ENCODE measurements around the gene IFT122.
A peak's percentile ranks its signal among the peaks of the same experiment; 100 is the strongest.
"Not testable (repeated sequence)": the region's sequence is repeated elsewhere in the genome, so short reads cannot be mapped to it uniquely, and the experiment has no call there.

The IFT122 gene

DNA sequence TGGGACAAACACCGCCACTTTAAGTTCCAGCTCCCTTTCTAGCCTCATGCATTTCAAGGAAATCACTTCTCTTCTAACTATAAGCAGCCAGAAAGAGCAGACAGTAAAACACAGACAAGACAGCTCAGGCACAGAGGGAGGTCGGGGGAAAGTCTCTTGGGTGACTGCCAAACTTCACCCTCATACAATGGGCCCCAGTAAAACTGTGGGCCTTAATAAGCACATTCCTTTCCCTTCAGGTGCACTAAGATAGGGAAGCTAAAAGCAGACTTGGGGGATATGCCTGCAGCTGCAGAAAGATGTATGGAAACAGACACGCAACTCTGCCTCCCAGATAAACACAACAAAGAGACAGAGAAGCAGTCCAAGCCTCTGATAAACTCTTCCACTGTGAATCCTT, 26.8 kb upstream of the IFT122 start:
- intact Hi-C loops (cut with DNase I), result not testable (repeated sequence)

DNA sequence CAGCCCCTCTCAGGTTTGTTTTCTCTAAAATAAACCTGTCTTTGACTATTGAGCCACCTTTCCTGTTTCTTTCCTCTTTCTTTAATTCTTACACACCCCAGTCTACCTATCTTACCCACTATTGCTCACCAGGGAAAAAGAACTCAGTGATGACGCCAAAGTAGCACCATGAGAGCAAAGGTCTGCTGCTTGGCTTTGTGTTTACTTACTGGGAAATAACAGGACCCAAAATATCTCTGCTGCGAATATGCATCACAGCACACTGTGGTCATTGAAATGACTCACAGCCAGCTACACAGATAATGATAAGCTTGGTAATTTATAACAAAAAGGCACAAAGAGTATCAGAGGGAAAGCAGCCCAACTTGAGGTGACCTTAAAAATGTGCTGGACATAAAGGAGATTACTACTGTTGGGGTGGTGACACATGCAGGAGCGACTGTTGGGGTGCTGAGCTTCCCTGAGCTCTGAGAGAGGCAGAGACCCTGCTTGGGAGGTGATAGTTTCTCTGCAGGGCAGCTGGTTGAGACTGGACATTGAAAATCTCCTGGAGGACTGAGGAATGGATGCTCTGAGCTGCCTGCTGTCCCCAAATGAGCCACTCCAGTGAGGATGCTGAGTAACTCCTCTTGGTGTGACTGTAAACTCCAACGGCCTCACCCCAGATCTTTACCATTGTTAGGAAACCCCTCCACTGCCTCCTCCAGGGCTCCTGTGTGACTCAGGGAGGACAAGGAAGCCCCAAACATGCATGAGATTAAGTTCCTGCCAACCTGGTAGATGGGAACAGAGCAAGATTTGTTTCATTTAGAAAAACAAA, 26.1 kb upstream of the IFT122 start:
- intact Hi-C loops (cut with DNase I), result no loop called here
- no peak for DNase-seq

More for the DNA sequence above, 26.8 kb upstream of the IFT122 start:
- DNase-seq, result not testable (repeated sequence)

DNA sequence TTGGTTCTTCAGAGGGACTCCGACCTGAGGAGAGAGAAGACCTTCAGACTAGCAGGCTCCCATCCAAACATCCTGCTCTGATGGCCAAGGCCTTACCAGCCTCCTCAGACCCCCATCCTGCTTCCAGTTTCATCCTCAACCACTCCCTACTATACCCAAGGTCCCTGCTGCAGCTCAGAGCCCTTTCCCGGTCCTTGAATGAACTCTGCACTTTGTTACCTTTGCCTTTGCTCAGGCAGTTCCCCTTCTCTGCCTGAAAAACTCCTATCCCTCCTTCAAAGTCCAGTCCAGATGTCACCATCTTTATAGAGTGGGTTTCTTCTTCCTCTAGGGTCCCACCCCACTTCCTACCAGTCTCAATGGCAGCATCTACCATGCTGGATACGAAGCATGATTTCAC, 24.6 kb upstream of the IFT122 start:
- no peak for DNase-seq
- intact Hi-C loops (cut with DNase I), result no loop called here

DNA sequence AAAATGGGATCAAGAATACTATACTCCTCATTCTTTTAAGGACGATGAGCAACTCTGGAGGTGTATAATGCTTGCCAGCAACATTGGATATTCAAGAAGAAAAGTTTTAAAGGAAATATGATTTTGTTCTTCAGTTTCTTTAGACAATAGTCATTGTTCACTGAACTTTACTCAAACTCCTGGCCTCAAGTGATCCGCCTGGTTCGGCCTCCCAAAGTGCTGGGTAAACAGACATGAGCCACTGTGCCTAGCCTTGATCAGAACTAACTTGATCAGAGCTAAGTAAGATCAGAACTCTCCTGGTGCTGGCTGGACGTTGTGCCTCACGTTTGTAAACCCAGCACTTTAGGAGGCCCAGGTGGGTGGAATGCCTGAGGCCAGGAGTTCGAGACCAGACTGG, 24.2 kb upstream of the IFT122 start:
- intact Hi-C loops (cut with DNase I), result no loop called here
- no peak for DNase-seq

DNA sequence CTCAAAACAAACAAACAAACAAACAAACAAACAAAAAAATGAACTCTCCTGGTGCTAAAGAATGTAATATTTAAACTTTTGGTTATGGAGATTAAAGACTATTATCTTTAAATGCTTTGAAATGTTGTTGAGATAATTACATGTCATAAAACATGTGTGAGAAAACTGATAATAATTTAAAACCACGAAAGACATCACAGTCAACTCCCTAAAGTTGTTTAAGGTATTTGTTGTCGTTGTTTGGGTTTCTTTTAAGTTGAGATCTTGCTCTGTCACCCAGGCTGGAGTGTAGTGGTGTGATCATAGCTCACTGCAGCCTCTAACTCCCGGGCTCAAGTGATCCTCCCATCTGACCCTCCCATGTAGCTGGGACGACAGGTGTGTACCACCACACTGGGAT, 23.6 kb upstream of the IFT122 start:
- DNase-seq, result no peak
- intact Hi-C loops (cut with DNase I), result no loop called here

DNA sequence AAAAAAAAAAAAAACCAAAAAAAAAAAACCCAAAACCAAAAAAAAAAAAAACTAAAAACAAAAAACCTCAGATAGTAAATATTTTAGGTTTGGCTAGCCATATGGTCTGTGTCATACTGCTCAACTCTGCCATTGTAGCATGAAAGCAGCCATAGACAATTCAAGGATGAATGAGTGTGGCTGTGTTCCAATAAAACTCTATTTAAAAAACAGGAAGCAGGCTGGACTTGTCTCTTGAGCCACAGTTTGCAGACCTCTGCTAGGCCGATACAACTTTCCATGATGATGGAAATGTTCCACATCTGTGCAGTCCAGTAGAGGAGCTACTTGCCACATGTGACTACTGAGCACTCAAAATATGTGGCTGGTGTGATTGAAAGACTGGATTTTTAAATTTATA, 22.7 kb upstream of the IFT122 start:
- intact Hi-C loops (cut with DNase I), result no loop called here
- no peak for DNase-seq

DNA sequence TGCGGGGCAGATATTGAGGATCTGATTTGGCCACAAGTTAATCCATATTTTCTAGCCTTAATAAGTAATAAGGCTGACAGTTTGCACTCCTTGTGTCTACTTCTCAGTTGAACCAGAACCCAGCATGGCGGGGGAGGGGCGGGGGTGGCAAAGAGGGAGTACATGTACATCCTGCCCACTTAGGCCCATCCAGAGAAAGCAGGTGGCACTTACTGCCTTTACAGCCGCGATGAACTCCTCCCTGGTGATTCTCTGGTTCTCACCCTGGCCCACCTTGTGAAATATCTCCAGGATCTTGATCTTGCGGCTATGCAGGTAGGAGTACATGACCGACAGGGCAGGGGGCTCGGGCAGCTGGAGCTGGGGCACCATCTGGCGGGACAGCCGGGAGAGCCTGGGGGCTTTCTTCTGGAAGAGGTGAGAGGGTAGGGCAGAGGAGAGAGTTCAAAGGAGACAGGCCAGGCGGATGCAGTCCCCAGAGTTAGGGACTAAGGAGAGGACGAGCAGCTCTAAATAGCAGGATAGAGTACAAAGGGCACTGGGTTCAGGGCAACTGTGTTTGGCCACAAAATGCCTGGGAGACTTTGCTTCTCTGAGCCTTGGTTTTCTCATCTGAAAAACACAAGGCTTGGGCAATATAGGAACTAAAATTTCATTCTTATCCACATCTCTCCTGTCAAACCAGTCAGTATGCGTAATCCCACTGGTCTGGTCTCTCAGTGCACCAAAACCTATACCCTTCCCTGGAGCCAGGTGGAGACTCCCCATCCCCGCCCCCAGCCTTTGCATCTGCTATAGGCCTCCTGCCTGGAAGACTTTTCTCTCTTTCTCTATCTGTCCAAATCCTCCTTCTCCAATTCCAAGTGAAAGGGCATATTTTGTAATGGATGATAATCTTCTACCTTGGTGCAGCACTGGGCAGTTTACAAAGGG, 21.7 kb upstream of the IFT122 start:
- DNase-seq, result no peak
- intact Hi-C loops (cut with DNase I), result no loop called here

DNA sequence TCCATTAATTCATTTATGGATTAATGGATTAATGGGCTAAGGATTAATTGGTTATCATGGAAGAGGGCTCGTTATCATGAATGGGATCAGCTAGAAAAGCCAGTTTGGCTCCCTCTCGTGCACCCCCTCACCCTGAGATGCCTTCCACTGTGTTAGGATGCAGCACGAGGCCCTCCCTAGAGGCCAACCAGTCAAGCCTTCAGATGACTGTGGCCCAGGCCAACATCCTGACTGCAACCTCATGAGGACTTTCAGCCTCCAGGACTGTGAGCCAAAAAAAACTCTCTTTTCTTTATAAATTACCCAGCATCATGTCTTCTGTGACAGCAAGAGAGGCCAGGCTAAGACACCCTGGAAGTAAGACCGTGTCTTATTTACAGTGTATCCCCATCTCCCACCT, 20.5 kb upstream of the IFT122 start:
- intact Hi-C loops (cut with DNase I), result no loop called here
- DNase-seq, result no peak

DNA sequence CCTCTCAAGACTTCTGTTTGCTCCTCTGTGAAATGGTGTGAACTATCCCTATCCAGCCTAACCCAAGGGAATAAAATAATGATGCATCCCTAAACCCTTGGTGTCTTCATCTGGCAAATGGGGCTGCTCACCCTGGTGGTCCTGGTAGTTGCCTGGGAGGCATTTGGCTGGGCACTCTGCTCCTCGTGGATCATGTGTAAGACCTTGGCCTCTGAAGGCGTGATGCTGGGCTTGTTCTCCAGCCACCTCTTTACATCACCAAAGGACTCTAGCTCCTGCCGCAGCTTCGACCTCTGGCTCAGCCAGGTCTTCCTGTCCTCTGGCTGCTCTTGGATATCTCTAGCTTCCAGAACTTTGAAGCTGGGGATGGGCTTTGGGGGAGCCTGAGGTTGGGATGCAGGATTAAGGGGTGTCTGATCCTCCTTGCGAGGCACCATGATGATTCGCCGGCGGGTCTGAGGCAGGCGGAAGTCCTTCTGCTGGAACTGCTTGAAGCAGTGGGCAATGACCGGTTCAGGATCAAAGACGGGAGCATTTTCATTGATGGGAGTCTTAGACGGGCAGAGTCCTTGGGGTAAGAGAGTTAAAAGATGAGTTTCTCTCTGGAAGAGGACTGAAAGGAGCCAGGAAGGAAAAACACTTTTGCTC, 18.7 kb upstream of the IFT122 start:
- DNase-seq, result peak in 1 of 10 donors; percentile 66
- intact Hi-C loops (cut with DNase I), result no loop called here

DNA sequence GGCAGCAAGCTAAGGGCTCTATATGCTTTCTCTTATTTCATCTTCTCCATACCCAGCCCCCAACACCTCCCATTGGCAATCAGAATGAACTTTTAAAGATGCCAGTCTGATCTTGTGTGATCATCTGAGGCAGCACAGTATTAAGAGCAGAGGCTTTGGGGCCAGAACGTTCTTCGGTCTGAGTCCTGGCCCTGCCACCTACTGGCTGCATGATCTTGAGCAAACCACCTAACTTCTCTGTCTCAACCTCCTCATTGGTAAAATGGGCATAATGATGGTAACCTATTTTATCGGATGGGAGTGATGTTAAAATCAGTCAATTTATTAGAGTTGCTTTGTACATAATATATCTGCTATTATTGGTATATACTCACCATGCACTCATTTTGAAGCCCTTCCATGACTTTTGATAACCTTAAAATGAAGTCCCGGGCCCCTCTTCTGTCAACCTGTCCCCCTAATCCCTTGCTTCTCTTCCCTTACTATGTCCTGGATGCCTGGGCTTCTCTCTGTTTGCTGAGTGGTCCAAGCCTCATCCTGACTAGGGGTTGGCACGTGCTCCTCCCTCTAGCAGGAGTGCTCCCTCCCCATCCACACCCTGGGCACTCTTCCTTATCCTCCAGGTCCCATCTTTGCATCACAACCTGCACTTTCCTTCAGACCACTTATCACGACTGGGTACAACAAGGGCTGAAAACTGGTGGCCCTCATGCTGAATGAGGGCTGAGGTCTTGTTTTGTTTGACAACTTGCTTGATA, 17.9 kb upstream of the IFT122 start:
- DNase-seq, result no peak
- intact Hi-C loops (cut with DNase I), result no loop called here

DNA sequence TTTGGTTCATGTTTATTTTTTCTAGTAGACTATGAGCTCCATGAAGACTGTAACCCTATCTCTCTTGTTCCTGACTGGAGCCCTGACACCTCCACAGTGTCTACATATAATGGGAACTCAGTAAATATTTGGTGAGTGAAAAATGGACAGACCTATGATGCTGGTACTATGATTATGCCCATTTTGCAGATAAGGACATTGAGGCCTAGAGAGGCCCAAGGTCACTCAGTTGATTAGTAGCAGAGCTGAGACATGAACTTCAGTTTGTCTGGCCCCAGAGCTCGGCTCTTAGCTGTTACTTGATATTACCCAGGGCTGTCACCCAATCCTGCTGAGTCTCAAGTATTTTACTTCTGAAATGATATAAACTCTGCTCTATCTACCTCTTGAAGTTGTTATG, 17.1 kb upstream of the IFT122 start:
- intact Hi-C loops (cut with DNase I), result no loop called here
- DNase-seq, result no peak

DNA sequence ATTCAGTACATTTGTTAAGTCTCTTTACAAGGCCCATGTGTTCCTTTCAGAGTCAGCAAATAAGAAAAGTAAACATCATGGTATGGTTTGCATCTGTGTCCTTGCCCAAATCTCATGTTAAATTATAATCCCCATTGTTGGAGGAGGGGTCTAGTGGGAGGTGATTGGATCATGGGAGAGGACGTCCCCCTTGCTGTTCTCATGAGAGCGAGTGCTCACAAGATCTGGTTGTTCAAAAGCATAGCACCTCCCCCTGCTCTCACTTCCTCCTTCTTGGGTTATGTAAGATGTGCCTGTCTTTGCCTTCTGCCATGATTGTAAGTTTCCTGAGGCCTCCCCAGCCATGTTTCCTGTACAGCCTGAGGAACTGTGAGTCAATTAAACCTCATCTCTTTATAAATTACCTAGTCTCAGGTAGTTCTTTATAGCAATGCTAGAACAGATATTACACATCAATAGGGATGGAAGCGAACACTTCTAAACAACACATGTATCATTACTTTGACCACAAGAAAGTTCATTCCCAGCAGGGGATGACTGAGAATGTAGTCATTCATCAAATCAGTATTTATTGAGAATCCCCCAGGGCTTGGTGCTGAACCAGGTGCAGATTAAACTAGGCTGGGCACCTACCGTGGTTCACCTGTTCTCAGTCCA, 15.7 kb upstream of the IFT122 start:
- no peak for DNase-seq
- intact Hi-C loops (cut with DNase I), result no loop called here

DNA sequence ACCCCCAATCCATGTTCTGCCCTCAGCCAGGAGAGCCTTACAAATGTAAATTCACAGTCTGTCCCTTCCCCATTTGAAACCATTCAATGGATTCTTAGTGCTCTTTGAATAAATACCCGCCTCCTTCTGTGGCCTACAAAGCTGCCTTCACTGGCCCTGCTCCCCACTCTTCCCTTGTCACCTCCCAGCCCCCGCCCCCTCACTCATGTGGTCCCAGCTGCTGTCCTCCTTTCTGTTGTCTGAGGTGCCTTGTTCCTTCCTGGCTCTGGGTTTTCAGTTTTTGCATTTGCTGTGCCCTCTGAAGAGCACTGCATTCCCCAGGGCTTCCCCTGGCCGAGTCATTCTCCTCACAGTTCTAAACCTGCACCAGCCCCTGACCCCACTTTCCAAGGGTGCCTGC, 14.8 kb upstream of the IFT122 start:
- intact Hi-C loops (cut with DNase I), result no loop called here
- DNase-seq, result peak in 1 of 10 donors; percentile 26

DNA sequence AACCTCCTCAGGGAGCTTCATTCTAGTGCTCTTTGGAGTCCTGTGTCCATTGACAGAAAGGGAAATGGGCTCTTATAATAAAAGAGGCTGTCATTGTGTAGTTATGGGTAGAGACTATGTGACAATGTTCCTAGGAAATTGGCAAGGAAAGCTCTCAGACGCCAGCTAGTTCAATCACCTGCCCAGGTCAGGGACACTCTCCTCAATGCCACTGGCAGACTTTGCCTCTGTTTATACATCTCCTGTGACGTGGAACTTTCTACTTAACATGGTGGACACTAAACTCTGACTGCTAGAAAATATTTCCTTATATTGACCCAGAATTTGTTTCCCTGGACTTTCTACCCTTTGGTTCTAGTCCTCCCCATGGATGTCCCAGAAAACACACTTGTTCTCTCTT, 14.4 kb upstream of the IFT122 start:
- intact Hi-C loops (cut with DNase I), result no loop called here
- no peak for DNase-seq

DNA sequence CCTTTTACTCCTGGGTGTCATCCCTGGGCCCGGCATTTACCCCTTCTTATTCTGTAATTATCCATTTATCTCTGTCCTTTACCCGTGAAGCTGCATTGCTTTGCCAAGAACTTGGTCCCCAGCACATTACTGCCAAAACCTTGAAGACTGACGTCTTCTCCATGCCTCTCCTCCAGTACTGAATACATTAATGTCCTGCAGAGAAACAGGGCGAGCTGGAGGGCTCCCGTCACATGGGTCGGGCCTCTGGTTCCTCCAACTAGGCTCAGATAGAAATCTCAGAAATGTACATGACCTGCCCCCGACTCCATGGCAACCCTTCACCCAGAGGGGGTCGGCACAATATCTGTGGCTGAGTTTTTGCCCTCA, 12.0 kb upstream of the IFT122 start:
- no peak for DNase-seq
- intact Hi-C loops (cut with DNase I), result no loop called here

DNA sequence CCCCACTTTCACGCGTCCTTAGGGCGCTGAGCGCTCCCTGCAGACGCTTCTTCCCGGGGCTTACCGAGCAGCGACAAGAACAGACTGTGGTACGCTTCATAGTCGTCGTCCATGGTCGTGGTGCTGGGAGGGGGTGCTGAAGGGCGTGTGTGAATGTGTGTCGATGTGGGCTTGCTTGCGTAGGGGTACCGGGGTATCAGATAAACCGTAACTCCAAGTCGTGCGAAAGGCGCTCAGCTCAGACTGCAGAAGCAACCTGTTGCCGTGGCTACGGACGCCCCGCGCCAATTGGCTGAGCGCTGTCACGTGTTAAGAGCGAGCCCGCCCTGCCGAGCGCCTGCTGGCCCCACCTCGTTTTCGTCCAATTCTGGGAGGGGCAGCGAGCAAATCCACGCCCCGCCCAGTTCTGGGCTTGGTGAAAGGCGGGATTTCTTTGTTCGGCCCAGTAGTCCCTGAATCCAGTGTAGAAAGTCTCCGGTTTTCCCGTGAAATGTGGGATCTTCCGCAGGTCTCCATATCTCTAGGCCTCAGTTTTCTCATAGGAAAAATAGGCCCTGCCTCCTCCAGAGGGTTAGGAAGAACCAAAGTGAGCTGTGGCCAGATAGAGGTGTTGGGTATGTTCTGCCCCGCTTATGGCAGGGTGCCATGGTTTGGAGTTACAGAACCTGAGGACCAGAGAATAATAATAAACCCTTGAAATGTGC, 11.5 kb upstream of the IFT122 start, which contains the start of gene EFCAB12:
Gene EFCAB12 (minus strand): TSS at position 261 of the 704 bp plus-strand sequence. CDS start 148 bp downstream, at position 113.
- intact Hi-C loops (cut with DNase I), result no loop called here
- peak; percentile 96 to 100 (median 99) for DNase-seq

DNA sequence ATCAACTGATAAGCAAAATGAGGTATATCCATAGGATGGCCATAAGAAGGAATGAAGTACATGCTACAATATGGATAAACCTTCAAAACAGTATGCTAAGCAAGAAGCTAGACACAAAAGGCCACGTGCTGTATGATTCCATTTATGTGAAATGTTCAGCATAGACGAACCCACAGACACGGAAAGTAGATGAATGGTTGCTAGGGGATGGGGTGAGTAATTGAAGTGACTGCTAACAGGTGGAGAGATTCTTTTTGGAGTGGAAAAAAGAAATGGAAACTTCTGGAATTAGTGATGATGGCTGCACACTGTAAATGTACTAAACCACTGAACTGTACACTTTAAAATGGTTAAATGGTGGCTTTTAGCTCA, 11.0 kb upstream of the IFT122 start:
- intact Hi-C loops (cut with DNase I), result no loop called here
- DNase-seq, result no peak

DNA sequence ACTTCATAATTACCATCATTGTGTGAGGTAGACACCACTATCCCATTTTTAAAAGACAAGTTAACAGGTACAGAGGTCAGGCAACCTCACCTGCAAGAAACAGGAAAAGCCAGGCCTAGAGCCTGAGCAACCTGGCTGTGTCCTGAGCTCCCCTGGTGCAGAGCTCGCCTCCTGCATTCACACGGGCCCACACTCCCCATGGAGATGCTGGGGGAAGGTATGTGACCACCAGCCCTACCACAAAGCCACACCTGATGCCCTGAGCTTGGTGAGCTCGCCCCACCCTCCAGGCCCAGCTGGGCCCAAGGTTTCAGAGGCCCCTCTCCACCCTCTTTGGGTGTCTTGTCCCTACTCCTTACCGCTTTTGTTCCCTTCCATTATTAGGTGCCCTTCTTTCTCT, 10.4 kb upstream of the IFT122 start:
- intact Hi-C loops (cut with DNase I), result no loop called here

DNA sequence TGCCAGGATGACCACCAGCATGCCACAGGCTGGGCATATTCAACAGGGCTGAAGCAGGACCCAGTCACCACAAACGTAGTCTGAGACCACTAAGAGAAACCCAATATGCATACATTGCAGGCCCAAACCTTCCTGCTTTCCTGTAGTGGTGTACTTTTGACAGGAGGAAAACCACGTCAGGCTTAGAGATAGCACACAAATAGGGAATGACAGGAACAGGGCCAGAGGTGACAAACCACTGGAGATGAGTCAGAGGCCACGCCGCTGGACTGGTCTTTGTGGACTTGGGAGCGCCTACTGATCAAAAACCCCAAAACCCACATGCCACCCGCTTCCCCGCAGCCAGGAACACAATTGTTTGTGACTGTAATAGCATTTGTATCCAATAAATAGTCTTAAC, 8.0 kb upstream of the IFT122 start:
- intact Hi-C loops (cut with DNase I), result no loop called here
- no peak for DNase-seq

More for the DNA sequence above, 10.4 kb upstream of the IFT122 start:
- no peak for DNase-seq

All from posterior cingulate gyrus (tissue), 11 donors.